ENCODE results near the gene BCAR1. TPM values are rescaled to one million over a fixed set of nuclear protein-coding genes. Genes with fewer than 3 reads are reported as not detected.

BCAR1 gene
- total and polyA plus RNA-seq, 2 of the 13 experiments (the other 11 are each of a cell fraction or from before 2014, with no cell fraction given): 48.1 to 51.7 TPM

GRCh38 chr16:75256059-75256571, 4.7 kb upstream of the BCAR1 start (continued):
- no peak for TF ChIP-seq PRDM15 (CRISPR knock-in tag; IDR thresholded peaks at IDR 0.05)
- TF ChIP-seq MBNL3 (CRISPR knock-in tag; conservative IDR thresholded peaks at IDR 0.05): no peak
- no peak for TF ChIP-seq ZNF703 (CRISPR knock-in tag; IDR thresholded peaks at IDR 0.05; ENCODE audit: borderline replicate concordance)
- TF ChIP-seq MLXIP (CRISPR knock-in tag; IDR thresholded peaks at IDR 0.05; ENCODE audit: borderline replicate concordance): no peak
- TF ChIP-seq NCOA5 (CRISPR knock-in tag; IDR thresholded peaks at IDR 0.05): no peak
- peak; percentile 5; the same call in 1 of the 2 replicates for TF ChIP-seq UBTF (CRISPR knock-in tag; IDR thresholded peaks at IDR 0.05)
- peak; percentile 67; the same call in 1 of the 2 replicates for TF ChIP-seq RXRA (CRISPR knock-in tag; IDR thresholded peaks at IDR 0.05)
- TF ChIP-seq ZZZ3 (CRISPR knock-in tag; IDR thresholded peaks at IDR 0.05; ENCODE audit: borderline replicate concordance): no peak
- peak; percentile 20; the same call in 1 of the 2 replicates for TF ChIP-seq MTA1 (CRISPR knock-in tag; IDR thresholded peaks at IDR 0.05; ENCODE audit: borderline replicate concordance)
- TF ChIP-seq ZNF362 (CRISPR knock-in tag; IDR thresholded peaks at IDR 0.05; ENCODE audit: borderline replicate concordance): no peak; the same call in 1 of the 2 replicates
- TF ChIP-seq ZNF562 (CRISPR knock-in tag; IDR thresholded peaks at IDR 0.05; ENCODE audit: borderline replicate concordance): no peak
- no peak for TF ChIP-seq TGIF2 (CRISPR knock-in tag; IDR thresholded peaks at IDR 0.05)
- no peak for TF ChIP-seq ZNF446 (CRISPR knock-in tag; IDR thresholded peaks at IDR 0.05)
- TF ChIP-seq GLMP (CRISPR knock-in tag; IDR thresholded peaks at IDR 0.05; ENCODE audit: borderline replicate concordance): no peak
- no peak for TF ChIP-seq PAF1 (CRISPR knock-in tag; IDR thresholded peaks at IDR 0.05)
- no peak for TF ChIP-seq ZNF616 (CRISPR knock-in tag; IDR thresholded peaks at IDR 0.05; ENCODE audit: low read depth)
- no peak for TF ChIP-seq XBP1 (CRISPR knock-in tag; IDR thresholded peaks at IDR 0.05)
- no peak for TF ChIP-seq PRMT3 (CRISPR knock-in tag; IDR thresholded peaks at IDR 0.05; ENCODE audit: borderline replicate concordance, low read depth)
- TF ChIP-seq MZF1 (CRISPR knock-in tag; IDR thresholded peaks at IDR 0.05; ENCODE audit: borderline replicate concordance): no peak

All from HepG2 (cell line).